ENCODE data around the gene HBE1. TPM values are rescaled to one million over a fixed set of nuclear protein-coding genes. Genes with fewer than 3 reads are reported as not detected.

Gene HBE1
- total and polyA plus RNA-seq, 2 of the 4 experiments (the other 2 are of a cell fraction), result 3.2 to 12.7 TPM

- Histone ChIP-seq H2AK5ac (ENCODE audit: low read depth, low read length) (no peak overlapping the region), H2BK120ac (ENCODE audit: low read depth, low read length) (peak overlapping the region; percentile 63), H3K23ac (ENCODE audit: low read depth, low read length) (no peak overlapping the region), H4K5ac (ENCODE audit: low read depth, low read length) (peak overlapping the region; percentile 53; the same call in 1 of the 2 replicates), H3K4ac (ENCODE audit: low read depth, low read length) (no peak overlapping the region), H3K27me3 (ENCODE audit: control insufficient read depth, insufficient read depth, low read length) (no peaks in the 10 kb centered on the region), H3K36me3 (ENCODE audit: control insufficient read depth, insufficient read depth, low read length) (no peaks in the 10 kb centered on the region), H3K9ac (ENCODE audit: low read depth, low read length) (no peak overlapping the region; the same call in 1 of the 2 replicates), H3K79me1 (ENCODE audit: low read depth in 1 of 2, low read length in 2 of 2) (no peaks in the 10 kb centered on the region), H3K9me3 (ENCODE audit: control insufficient read depth, insufficient read depth, low read length) (no peaks in the 10 kb centered on the region), H3K14ac (replicated peaks; ENCODE audit: low read depth, low read length) (0 out of 2 replicates have a peak overlapping the region, but pooled peaks have one; percentile 43), H3K56ac (ENCODE audit: extremely low read depth, insufficient read depth, low read length) (no peak overlapping the region), H3K27ac (ENCODE audit: insufficient read depth, low read length) (no peak overlapping the region), H3K4me2 (ENCODE audit: low read depth, low read length) (no peak overlapping the region), H3K18ac (ENCODE audit: low read depth, low read length) (peak overlapping the region; percentile 85; the same call in 1 of the 2 replicates), H2BK20ac (ENCODE audit: low read depth, low read length) (peak overlapping the region; percentile 41), H2BK5ac (ENCODE audit: low read depth, low read length, poor library complexity, severe bottlenecking) (peak overlapping the region; percentile 88), H4K20me1 (ENCODE audit: insufficient read depth, low read length) (no peaks in the 10 kb centered on the region), H2AK9ac (replicated peaks; ENCODE audit: low read depth, low read length, poor library complexity) (no peak overlapping the region), H4K8ac (ENCODE audit: low read depth in 2 of 2, low read length in 2 of 2) (peak overlapping the region in 1 of 2 experiments; percentile 73; a peak in 1 of 4 replicates), H2BK15ac (ENCODE audit: low read depth, low read length) (peak overlapping the region; percentile 46; the same call in 1 of the 3 replicates), H4K91ac (ENCODE audit: insufficient read depth, low read depth, low read length) (no peak overlapping the region), H3K4me1 (ENCODE audit: control insufficient read depth, insufficient read depth, low read length) (peaks cover 9% of the 10 kb centered on the region; the same call in 1 of the 2 replicates), H3K4me3 (ENCODE audit: insufficient read depth, low read depth, low read length) (no peak overlapping the region), H2AFZ (replicated peaks; ENCODE audit: low read length, poor library complexity) (no peak overlapping the region), H3K9me1 (ENCODE audit: insufficient read depth, low read length) (no peaks in the 10 kb centered on the region; the same call in 1 of the 2 replicates)
- in situ Hi-C loops (cut with MboI; ENCODE audit: low sequenced_read_pairs), result no loop called here
- no peak for ATAC-seq (ENCODE audit: low read depth)
- intact Hi-C loops (cut with micrococcal nuclease), result no loop called here
- ChIA-PET POLR2A (ENCODE audit: unreplicated experiment) (no interaction called here), CTCF (no interaction called here)
- DNase-seq, result peak; percentile 31
- no TSS peak for BruUV-seq (replicated peaks)
- TF ChIP-seq FOS (IDR thresholded peaks at IDR 0.05; ENCODE audit: low read depth, low read length) (no peak), RAD21 (IDR thresholded peaks at IDR 0.05; ENCODE audit: low read length) (no peak), RFX5 (IDR thresholded peaks at IDR 0.05; ENCODE audit: low read depth, low read length) (no peak)
- no CpG with 5 or more reads among the region's 3 CpGs for WGBS, 2 experiments (ENCODE audit: extremely low coverage in 2 of 2, insufficient read length in 1 of 2)
- dilution Hi-C loops (cut with HindIII; ENCODE audit: low sequenced_read_pairs, unreplicated experiment), result no loop called here
Observed at GRCh38 chr11:5300251-5300650, 30.5 kb upstream of the HBE1 start.
